Nucleus accumbens (tissue), 56 donors: Measurements from ENCODE around the gene JAZF1.

ENCODE experiments used
- DNase-seq, 56 donors: peaks; one replicate each; lab custom pipeline; 2025; lab: John Stamatoyannopoulos, UW

Gene JAZF1

DNA sequence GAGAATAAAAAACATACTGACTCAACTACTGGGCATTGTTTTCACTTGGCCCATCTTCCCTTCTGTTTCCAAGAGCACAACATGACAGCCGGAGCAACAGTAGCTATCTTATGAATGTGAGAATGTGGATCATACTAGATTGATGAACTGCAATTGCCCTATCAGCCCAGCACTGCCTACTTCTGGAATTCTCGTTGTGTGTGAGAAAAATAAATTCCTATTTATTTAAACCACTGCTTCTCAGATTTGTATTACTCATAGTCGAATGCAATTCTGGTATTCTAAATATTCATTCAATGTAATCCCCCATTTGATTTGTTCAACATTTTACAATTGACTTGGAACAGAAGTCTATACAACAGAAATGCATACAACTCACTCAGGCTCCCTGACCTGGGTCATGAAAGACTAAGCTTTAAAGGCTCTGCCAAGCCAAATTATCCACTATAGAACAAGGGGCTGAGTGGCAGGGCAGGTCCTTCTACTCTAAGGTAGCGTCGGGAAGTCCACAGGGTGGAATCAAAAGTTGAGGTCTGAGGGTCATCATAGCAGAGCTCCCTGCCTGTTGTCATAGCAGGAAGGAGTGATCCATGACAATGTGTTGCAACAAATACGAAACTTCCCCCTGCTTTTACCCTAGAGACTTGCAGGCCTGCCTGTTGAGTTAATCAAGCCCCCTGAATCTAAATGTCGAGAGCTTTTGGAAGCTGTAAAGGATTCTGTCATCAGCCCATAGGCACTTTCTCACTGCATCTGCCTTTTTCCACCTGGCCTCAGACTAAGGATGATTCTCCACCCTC, 12.4 kb upstream of the JAZF1 start:
- DNase-seq = no peak

DNA sequence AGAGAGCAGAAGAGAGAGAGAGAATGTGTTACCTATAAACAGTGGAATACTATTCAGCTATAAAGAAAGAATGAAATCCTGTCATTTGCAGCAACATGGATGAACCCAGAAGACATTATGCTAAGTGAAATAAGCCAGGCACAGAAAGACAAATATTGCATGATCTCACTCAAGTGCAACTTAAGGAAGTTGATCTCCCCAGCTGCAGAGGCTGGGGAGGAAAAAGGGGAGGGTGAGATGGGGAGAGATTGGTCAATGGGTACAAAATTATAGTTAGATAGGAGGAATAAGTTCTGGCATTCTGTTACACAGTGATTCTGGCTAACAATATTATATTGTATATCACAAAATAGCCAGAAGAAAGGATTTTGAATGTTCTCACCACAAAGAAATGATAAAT, 11.2 kb upstream of the JAZF1 start:
- DNase-seq = no peak

DNA sequence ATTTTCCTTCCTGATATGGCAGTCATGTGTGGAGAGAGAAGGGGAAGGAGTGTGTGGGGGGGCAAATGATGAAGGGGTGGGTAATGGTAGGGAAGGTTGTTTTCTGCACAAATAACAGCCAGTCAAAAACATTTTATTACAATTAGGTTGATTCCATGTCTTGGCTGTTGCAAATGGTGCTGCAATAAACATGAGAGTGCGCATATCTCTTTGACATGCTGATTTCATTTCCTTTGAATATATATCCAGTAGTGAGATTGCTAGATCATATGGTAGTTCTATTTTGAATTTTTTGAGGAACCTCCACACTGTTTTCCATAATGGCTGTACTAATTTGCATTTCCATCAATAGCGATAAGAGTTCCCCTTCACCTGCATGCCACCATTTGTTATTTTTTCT, 10.6 kb upstream of the JAZF1 start:
- DNase-seq = no peak

DNA sequence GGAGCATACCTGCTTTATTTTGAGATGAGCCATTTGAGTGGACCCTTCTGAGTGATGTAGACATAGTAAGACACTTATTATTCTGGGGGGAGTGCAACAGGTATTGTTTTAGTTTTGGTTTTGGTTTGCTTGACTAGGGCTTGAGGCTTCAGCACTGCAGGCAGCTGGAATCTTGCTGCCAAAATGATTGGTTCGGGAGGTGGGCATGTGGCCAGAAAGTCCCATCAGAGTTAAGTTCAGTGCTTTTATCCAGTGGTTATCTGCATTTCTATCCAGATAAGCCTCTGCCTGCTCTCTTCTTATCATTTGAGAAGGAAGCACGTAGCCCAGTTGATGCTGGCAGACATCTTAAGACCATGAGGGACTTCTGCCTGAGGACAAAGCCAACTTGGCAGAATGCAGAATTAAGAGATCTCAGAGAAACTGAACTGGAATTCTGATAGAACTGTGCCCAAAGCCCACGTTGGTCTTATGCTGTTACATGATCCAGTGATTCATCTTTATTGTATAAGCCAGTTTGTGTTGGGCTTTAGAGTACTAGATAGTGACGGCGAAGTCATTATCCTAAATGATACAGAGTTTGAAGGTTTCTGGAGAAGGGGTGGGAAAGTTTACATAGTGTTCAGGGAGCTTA, 9.6 kb upstream of the JAZF1 start:
- no peak for DNase-seq

DNA sequence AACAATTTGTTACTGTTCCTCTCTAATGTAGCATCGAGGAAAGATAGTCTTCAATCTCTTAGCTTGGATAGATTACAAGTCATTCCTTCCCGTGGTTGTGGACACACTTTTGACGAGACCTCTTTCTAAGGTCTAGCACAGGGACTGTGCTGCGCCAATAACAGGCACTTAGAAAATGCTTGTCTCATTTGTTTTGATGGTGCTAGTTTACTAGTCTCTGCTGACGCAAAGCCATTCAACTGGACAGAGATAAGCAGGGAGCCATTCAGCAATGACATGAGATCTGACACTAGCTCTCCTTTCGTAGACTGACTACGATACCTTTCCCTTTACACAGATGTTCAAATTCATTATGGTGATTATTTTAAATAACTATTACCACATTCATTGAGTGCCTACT, 6.4 kb upstream of the JAZF1 start:
- DNase-seq = no peak

DNA sequence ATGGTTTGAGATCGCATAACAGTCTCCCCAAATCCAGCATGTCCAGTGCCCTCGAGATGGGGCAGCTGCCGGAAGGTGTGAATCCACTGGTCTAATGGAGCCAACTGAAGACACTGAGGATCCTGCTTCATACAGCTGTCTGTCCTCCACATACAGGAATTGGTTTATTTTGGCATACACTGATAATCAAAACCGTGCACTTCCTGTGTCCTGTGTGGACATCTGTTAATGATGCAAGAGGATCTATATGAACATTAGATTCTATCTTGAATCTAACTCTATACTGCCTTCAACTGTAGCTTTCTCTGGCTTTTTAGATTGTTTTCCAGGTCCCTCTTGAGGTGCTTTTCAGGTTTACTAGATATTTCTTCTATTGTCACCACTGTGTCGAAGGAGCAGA, 3.0 kb upstream of the JAZF1 start:
- DNase-seq = no peak

DNA sequence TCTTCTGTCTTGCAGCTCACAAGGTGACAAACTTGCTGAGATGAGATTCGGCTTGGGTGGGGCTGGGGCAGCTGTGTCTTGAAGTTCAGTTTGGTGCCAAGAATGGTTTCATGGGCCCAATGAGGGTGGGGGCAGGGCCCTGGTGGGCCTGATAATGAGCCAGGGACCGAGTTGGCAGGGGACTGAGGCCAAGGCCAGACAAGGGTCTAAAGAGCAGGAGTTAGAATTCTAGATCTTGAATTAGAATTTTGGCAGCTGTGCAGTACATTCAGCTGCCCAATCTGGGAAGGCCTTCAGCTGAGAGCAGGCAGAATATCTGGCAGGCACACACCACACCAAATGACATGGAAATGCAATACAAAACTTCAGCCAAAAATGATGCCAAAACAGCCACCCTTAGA, 1.5 kb upstream of the JAZF1 start:
- peak in 27 of 56 donors; percentile 2 to 51 (median 23) for DNase-seq

DNA sequence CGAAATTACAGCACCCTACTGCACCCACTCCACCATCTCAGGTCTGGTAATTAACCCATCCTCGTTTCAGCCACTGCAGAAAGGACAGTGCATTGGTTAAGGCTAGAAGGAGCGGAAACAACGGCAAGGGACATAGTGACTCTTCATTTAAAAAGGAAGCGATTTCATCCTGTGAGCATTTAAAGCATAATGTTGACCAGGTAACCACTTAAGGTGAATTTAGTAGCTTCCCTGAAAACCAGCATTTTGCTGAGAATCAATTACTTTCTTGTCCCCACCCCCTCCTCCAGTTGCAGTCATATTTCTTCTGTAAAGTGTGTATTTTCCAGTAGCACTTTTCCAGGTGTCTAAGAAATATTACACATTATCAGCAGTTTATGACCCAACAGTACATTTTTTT, 821 bp upstream of the JAZF1 start:
- DNase-seq = no peak

DNA sequence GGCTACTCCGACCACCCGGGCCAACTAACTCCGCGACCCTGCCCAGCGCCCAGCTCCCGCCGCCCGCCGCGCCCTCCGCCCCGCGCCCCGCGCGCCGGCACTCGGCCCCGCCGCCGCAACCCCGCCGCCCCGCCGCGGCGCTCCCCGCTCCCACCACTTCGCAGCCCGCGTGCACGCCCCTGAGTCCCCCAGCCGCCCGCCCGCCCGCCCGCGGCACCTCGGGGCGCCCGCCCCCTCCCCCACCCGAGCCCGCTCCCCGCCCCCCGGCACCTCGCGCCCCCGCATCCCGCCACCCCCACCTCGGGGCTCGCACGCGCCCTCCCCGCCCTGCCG, 598 bp downstream of the JAZF1 start:
- DNase-seq = peak in 3 of 56 donors; percentile 39 to 51 (median 42)

DNA sequence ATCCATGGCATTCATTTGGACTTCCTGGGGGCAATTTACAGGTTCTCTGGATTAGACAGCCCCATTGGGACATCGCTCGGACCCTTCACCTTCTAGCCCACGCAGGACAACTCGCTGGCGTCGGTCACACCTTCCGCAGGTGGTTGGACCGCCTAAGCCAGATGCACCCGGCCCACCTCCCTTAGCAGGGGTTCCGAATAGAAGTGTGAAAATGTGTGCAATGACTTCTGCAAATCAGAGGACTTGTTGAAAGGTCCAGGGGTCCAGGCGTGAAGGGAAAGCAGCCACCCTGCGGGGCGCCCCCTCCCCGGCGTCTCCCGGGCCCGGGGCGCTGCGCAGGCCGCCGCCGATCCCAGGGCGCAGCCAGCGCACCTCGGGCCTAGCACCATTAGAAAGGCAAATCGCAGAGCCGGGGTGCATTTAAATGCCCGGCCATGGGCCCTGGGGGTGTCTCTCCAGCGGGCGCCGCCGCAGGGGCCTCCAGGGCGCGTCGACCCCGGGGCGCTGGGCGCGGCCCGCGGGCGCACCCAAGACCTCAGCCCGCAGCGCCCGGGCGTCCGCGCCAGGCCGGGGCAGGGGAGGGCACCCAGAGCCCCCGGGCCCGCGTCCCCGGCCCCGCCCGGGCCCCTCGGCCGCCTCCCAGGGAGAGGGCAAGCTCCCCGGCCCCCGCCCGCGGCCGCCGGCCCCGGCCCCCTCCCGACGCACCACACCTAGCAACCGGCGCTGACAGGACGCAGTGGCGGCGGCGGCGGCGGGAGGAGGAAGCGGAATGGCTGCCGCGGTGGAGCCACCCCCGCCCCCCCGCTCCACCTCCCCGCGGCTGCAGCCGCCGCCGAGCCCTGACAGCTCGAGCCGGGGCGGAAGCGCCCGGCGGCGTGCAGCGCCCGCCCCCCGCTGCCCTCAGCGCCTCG, 1.2 kb downstream of the JAZF1 start:
- DNase-seq = peak in 50 of 56 donors; percentile 2 to 81 (median 52)

DNA sequence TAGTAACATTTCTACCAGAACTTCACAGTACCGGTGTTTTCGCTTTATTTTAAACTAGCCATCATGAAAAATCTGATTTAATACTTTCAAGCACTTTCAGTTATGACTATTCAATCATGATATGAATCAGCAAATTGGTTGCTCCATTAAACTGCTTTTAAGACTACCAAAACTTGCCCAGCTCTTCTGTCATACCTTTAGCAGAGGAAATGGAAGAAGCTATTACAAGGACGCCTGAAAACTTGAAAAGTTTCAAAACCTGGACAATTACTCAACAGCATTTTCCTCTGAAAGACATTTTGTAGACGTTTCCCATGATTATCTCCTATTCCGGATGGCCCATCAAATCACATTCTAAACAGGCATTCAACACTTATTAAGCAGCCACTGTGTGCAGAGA, 2.0 kb downstream of the JAZF1 start:
- no peak for DNase-seq

DNA sequence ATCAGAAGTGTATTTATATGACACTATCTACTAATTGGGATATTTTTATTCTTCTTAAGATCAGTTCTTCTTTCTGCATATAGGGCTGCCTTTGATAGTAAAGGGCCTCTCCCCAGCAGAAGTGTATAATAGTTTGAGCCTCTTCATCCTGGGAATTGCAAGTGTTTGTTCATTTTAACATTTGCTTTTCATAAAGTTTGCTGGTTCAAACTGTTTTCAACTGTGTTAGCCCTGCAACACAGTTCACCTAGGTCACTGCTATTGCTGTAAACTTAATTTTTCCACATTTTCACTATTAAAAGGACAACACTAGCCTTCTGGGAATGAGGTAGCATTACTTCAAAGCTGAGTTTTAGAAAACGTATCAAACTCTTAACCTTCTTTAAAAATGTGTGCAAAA, 2.8 kb downstream of the JAZF1 start:
- no peak for DNase-seq

DNA sequence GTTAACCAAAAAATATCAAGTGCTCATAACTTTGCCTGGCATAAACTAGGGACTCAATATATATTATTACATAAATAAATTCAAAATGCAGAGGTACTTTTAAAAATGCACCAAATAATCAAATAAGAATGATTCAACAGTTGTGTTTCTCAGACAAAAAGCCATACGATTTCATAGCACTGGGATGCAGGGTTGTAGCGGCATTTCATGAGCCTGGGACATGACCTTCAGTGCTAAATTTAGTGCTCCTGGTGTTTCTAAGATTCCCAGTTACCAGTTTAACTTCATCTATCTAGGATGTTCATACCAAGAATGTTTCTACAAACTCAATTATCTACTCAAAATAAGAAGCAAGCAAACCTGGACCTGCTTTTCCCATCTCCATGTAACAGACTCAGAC, 4.0 kb downstream of the JAZF1 start:
- no peak for DNase-seq

DNA sequence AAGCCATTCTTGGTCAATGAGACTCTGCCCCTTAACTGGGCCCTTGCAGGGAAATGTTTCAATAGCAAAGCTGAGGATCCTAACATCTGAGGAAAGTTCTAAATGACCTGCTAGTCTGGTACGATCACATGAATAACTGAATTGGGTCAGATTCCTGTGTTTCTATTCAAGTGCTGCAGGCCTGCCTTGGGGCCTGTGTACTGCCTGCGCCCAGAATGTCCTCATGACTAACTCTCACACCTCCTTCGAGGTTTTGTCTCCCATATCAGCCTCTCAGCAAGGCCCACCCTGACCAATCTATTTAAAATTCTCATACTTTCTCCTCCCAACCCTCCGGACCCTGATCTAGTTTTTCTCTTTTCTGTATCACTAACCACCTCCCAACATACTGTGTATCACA, 4.4 kb downstream of the JAZF1 start:
- no peak for DNase-seq

DNA sequence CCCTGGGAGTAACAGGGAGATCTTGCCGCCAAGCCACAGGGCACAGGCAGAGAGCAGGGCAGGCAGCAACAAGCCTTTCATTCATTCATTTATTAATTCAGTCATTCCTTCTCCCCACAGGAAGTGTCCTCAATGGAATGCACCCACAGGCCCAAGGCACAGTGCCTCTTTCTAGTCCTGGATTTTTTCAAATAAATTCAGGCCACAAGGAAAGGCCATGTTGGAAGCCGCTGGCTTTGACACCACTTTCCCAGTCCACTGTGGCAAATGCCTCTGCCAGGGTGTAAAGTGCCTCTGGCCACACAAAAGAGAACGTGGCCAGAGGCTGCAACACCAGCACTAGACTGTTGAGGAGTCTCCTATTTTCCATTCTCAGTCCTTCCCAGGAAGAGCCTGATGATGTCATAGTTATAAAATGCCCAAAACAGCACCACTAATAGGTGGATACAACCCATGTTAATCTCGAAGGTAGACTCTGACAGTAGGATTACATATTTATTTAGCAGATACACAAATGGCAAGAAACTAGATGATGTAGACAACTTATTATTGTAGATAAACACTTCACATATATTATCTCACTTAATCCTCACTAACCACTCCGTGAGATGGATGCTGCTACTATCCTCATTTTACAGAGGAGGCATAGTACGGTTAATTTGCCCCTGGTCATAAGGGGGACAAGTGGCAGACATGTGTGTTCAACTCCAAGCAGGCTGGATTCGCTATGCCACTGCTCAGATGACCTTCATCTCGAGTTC, 5.5 kb downstream of the JAZF1 start:
- no peak for DNase-seq

DNA sequence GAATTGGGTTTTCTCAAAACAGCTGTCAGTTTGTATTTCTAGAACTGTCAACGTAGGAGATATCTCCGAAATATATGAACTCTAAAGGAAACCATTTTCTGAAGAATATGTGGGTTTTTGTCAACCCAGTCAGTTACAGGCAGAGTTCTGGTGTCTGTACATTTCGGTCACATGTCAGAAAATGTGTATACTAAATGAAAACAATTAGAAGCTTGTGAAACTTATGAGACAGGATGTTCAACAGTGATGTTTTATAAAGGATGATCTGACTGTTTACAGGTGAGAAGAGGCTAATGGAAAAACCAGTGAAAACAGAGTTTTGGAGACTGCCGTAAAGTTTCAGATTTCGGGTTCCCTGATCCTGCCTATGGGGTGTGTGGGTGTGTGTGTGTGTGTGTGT, 6.2 kb downstream of the JAZF1 start:
- DNase-seq = no peak

DNA sequence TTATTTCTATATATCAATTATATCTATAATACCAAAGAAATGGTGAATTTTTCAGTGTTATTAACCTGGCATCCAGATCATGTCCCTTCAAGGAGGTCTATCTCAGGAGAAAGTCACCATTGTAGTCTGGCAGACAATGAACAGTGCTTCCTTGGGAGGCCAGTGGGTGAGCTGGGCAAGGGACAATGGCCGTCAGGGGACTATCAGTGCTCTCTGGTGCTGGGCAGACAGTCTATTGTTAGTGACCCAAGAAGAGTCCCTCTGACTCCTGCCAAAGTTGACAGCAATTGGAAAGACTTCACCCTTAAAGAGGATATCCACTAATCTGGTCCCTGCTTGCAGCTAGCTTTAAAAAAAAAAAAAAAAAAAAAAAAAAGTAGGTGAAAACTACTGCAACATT, 7.1 kb downstream of the JAZF1 start:
- DNase-seq = peak in 21 of 56 donors; percentile 1 to 51 (median 9)

DNA sequence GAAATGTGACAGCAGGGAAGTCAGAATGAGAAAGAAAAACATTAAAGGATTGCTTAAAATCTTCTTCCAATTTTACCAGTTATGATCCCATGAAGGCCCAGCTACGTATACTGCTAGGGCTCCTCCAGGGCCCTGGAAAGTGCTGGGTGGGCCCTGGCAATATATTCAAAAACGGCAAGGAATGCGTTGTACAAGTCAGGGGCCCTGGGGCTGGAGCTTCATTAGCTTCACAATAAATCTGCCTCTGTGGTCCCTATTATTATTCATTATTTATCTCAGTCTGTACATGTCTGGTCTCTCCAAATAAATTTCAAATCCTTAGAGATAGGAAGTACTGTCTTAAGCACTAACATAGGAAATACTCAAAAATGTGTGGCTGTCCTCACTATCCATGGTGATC, 7.6 kb downstream of the JAZF1 start:
- DNase-seq = no peak

DNA sequence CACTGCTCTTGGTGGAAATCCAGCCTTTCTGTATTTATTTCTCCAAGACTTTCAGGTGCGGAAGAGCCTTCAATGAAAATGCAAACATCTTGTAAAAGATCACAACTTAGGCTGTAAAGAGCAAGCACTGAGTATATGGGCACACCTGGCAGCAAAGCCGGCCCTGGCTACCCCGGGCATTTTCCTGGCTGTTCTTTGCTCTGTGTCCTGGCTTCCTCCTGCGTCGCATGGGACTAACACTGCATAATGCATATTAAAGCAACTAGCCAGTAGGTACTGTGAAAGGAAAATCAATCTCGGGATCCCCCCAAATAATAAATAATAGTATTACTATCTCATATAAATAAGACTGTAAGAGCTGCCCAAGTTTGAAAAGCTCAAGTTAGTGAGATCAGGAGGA, 9.9 kb downstream of the JAZF1 start:
- no peak for DNase-seq

DNA sequence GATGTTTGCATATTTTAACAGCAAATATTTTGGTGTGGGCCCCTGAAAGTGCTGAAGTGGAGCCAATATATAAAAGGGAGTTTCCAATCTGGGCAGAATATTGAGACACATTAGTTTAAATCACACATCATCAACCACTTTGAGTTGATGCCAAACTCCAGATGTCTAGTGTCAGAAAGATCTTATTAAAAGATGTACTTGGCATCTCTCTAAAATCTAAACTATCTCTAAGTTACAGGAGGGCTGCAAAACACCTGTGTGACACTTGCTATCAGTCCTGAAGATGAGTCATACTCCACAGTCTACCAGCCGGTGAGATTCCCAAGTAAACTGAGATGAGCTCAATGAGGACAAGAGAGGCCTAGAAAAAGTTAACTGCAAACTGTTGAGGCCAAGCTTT, 11.4 kb downstream of the JAZF1 start:
- DNase-seq = no peak
